SU-DHL-6 (cell line): Measurements from ENCODE around the gene KLHL24.

ENCODE experiments used
- H2AFZ ChIP-seq: fragments of 200-600 bp; sonication (generic); 2 replicates; pipeline ENCODE4 v1.6.1; 2014; ENCODE audit warnings: low read depth, mild to moderate bottlenecking, moderate library complexity, mixed read lengths, antibody characterized with exemption, low read length; ENCODE audit not compliant: severe bottlenecking
- H3F3A ChIP-seq: fragments of 200-600 bp; shearing (Covaris generic); 2 replicates; pipeline ENCODE4 v1.6.0; 2016; ENCODE audit warnings: antibody characterized with exemption, mild to moderate bottlenecking; ENCODE audit not compliant: insufficient read depth
- H3K27ac ChIP-seq: fragments of 200-600 bp; sonication (generic); 2 replicates; pipeline ENCODE4 v1.5.1; 2016; ENCODE audit warnings: low read depth, mild to moderate bottlenecking, low read length, moderate library complexity, mixed read lengths
- H3K27me3 ChIP-seq: fragments of 200-600 bp; sonication (generic), shearing (Covaris generic); 2 replicates; pipeline ENCODE4 v1.6.0; 2014; ENCODE audit warnings: mild to moderate bottlenecking, low read length
- H3K36me3 ChIP-seq: fragments of 200-600 bp; sonication (generic); 2 replicates; pipeline ENCODE4 v1.6.1; 2014; ENCODE audit warnings: mild to moderate bottlenecking, low read length, mixed read lengths
- H3K4me2 ChIP-seq: fragments of 300-600, 200-600 bp; shearing (Covaris generic), sonication (generic); 2 replicates; pipeline ENCODE4 v1.6.0; 2014; ENCODE audit warnings: low read length, low read depth, mild to moderate bottlenecking; ENCODE audit not compliant: poor library complexity, severe bottlenecking
- H3K4me3 ChIP-seq: fragments of 200-600 bp; sonication (generic); 2 replicates; pipeline ENCODE4 v1.5.1; 2014; ENCODE audit warnings: antibody characterized with exemption, low read length, mild to moderate bottlenecking, mixed read lengths; ENCODE audit not compliant: insufficient read depth, poor library complexity, severe bottlenecking
- H3K79me2 ChIP-seq: fragments of 200-600 bp; sonication (generic); 2 replicates; pipeline ENCODE4 v1.6.1; 2014; ENCODE audit warnings: mild to moderate bottlenecking, low read length, moderate library complexity; ENCODE audit not compliant: insufficient read depth
- H3K9ac ChIP-seq: fragments of 200-600 bp; sonication (generic); 2 replicates; pipeline ENCODE4 v1.7.0; 2014; ENCODE audit warnings: mild to moderate bottlenecking, low read length
- H3K9me2 ChIP-seq: fragments of 200-600 bp; sonication (generic); replicated peaks from 2 replicates; pipeline ENCODE4 v1.6.1; 2014; ENCODE audit warnings: low read length; ENCODE audit not compliant: insufficient read depth
- H3K9me3 ChIP-seq: fragments of 200-600 bp; sonication (generic); 2 replicates; pipeline ENCODE4 v1.6.1; 2014; ENCODE audit warnings: low read length, mixed read lengths; ENCODE audit not compliant: insufficient read depth
- H4K20me1 ChIP-seq: fragments of 200-600 bp; sonication (generic); 2 replicates; pipeline ENCODE4 v1.6.1; 2014; ENCODE audit warnings: low read depth, mild to moderate bottlenecking, antibody characterized with exemption, low read length, moderate library complexity, mixed read lengths
- EZH2phosphoT487 ChIP-seq: fragments of 200-600 bp; sonication (generic), shearing (Covaris generic); conservative IDR thresholded peaks from 2 replicates; pipeline ENCODE4 v1.6.1; 2018; ENCODE audit warnings: mild to moderate bottlenecking, antibody characterized with exemption, low read length, moderate library complexity, mixed read lengths
- TF ChIP-seq, protein P1 (sequence below): fragments of 200-600 bp; sonication (generic); IDR thresholded peaks from one replicate; pipeline ENCODE4 v1.5.1; 2017; ENCODE audit warnings: antibody characterized with exemption, mild to moderate bottlenecking, low read length, moderate library complexity; ENCODE audit not compliant: insufficient read depth, poor library complexity, severe bottlenecking

The KLHL24 gene

DNA sequence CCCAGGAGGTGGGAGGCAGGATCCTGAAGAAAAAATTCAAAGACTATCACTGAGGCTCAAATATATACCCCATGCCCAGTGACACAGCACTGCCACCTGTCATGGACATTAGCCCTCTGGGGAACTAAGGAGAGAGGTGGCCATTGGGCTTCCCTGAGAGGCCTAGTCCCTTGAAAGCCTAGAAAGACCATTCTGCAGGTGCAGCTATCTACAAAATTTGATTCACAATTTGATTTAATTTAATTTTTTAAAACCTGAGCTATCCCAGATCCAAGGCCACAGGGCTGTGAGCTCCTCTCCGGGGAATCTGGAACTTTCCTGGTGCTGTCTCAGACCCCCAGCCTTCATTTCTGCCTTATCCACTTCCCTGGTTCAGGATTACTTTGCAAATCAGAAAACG lies 16.9 kb upstream of the KLHL24 start:
- H3K79me2 ChIP-seq: no peaks in the 10 kb centered on the region
- H3K4me2 ChIP-seq: no peak overlapping the region
- no peaks in the 10 kb centered on the region for H3F3A ChIP-seq
- no peaks in the 10 kb centered on the region for H3K27me3 ChIP-seq
- H3K9me2 ChIP-seq: no peaks in the 10 kb centered on the region
- H3K27ac ChIP-seq: no peak overlapping the region
- no peaks in the 10 kb centered on the region for H3K9me3 ChIP-seq
- TF ChIP-seq EZH2phosphoT487: no peak
- TF ChIP-seq, protein P1, sequence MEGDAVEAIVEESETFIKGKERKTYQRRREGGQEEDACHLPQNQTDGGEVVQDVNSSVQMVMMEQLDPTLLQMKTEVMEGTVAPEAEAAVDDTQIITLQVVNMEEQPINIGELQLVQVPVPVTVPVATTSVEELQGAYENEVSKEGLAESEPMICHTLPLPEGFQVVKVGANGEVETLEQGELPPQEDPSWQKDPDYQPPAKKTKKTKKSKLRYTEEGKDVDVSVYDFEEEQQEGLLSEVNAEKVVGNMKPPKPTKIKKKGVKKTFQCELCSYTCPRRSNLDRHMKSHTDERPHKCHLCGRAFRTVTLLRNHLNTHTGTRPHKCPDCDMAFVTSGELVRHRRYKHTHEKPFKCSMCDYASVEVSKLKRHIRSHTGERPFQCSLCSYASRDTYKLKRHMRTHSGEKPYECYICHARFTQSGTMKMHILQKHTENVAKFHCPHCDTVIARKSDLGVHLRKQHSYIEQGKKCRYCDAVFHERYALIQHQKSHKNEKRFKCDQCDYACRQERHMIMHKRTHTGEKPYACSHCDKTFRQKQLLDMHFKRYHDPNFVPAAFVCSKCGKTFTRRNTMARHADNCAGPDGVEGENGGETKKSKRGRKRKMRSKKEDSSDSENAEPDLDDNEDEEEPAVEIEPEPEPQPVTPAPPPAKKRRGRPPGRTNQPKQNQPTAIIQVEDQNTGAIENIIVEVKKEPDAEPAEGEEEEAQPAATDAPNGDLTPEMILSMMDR: no peak
- no peak overlapping the region for H3K9ac ChIP-seq
- H4K20me1 ChIP-seq: no peaks in the 10 kb centered on the region
- no peak overlapping the region for H3K4me3 ChIP-seq
- no peak overlapping the region for H2AFZ ChIP-seq
- no peaks in the 10 kb centered on the region for H3K36me3 ChIP-seq

DNA sequence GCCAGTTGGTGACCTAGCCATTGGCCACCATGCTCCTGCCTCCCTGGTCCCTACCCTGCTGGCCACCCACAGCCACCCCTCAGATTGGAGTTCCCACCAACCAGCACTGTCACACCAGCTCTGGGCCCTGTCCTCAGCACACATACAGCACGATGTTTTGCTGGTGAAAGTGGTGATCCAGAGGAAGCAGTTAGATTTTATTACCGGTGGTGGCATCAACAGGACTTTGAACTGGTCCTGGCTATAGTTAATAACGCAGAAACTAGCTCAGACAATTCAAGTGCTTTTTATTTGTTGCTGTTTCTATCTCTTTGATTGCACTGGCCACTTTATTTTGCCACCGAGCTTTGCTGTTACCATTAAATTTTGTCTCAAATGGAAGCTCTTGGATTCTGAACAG lies 16.4 kb upstream of the KLHL24 start:
- Histone ChIP-seq H3K36me3 (no peaks in the 10 kb centered on the region), H3K27ac (no peak overlapping the region), H3K9me2 (no peaks in the 10 kb centered on the region), H4K20me1 (no peaks in the 10 kb centered on the region), H3K79me2 (no peaks in the 10 kb centered on the region), H3K27me3 (no peaks in the 10 kb centered on the region), H3K4me3 (no peak overlapping the region), H3K9me3 (no peaks in the 10 kb centered on the region), H2AFZ (no peak overlapping the region), H3F3A (no peaks in the 10 kb centered on the region), H3K4me2 (no peak overlapping the region), H3K9ac (no peak overlapping the region)
- TF ChIP-seq, protein P1: no peak
- TF ChIP-seq EZH2phosphoT487: no peak

DNA sequence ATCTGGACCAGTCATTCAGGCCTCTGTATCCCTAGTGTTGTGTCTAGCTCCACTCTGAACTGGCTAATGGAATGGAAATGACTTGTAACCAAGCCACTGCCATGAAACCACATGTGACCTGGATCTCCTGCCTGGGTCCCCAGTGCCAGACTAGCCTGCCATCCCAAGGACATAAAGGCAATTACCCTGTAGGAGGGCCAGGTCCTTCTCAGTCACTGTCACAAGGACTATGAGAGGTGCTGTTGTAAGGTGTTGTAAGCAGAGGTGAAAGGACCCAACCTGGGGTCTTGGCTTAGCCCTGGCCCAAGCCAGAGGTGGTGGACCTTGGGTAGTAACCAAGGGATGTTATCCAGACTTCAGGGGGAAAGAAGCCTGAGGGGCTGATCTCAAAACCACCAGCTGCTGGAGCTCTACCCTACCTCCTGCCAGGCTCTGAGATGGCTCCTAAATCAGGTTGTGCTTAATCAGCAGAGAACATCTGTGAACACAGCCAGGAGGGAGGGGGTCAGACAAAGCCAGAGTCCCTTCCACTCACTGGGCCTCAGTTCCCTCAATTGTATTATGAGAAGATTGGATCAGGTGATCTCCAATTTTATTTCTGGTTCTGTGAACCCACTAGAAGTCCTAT lies 15.7 kb upstream of the KLHL24 start:
- Histone ChIP-seq H4K20me1 (no peaks in the 10 kb centered on the region), H3K27me3 (no peaks in the 10 kb centered on the region), H2AFZ (no peak overlapping the region), H3K4me2 (no peak overlapping the region), H3K9me2 (no peaks in the 10 kb centered on the region), H3F3A (no peaks in the 10 kb centered on the region), H3K9ac (no peak overlapping the region), H3K27ac (no peak overlapping the region), H3K4me3 (no peak overlapping the region), H3K79me2 (no peaks in the 10 kb centered on the region), H3K9me3 (no peaks in the 10 kb centered on the region), H3K36me3 (no peaks in the 10 kb centered on the region)
- TF ChIP-seq, protein P1: no peak
- no peak for TF ChIP-seq EZH2phosphoT487
